Measurements from ENCODE around the gene UTP14A.

UTP14A gene

DNA sequence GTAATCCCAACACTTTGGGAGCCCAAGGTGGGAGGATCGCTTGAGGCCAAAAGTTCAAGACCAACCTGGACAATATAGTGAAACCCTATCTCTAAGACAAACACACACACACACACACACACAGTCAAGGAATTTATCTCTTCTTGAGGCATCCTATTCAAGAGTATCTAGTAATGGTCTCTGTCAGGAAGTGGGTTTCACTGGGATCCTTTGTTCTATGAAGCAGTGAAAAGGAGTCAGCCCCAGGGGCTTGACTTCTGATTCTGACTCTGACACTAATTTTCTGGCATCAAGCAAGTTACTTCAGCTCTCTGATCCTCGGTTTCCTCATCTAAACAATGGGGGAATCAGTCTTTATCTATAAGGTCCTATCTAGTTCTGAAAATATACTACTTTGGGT is 34.8 kb downstream of the UTP14A start:
- Histone ChIP-seq H3K27me3 (ENCODE audit: insufficient read depth, poor library complexity, severe bottlenecking) (no peaks in the 10 kb centered on the region), H3K27ac (ENCODE audit: poor library complexity, severe bottlenecking) (no peak overlapping the region), H3K36me3 (ENCODE audit: low read depth) (no peaks in the 10 kb centered on the region), H3K9me3 (ENCODE audit: severe bottlenecking) (no peaks in the 10 kb centered on the region), H3K4me3 (ENCODE audit: severe bottlenecking) (no peak overlapping the region), H3K4me1 (ENCODE audit: insufficient read depth, poor library complexity, severe bottlenecking) (no peaks in the 10 kb centered on the region)
- DNase-seq (ENCODE audit: low spot score) (no peak), ATAC-seq (ENCODE audit: low read depth) (no peak)
- TF ChIP-seq, protein P1, sequence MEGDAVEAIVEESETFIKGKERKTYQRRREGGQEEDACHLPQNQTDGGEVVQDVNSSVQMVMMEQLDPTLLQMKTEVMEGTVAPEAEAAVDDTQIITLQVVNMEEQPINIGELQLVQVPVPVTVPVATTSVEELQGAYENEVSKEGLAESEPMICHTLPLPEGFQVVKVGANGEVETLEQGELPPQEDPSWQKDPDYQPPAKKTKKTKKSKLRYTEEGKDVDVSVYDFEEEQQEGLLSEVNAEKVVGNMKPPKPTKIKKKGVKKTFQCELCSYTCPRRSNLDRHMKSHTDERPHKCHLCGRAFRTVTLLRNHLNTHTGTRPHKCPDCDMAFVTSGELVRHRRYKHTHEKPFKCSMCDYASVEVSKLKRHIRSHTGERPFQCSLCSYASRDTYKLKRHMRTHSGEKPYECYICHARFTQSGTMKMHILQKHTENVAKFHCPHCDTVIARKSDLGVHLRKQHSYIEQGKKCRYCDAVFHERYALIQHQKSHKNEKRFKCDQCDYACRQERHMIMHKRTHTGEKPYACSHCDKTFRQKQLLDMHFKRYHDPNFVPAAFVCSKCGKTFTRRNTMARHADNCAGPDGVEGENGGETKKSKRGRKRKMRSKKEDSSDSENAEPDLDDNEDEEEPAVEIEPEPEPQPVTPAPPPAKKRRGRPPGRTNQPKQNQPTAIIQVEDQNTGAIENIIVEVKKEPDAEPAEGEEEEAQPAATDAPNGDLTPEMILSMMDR (IDR thresholded peaks at IDR 0.05; ENCODE audit: poor library complexity, severe bottlenecking), result no peak

DNA sequence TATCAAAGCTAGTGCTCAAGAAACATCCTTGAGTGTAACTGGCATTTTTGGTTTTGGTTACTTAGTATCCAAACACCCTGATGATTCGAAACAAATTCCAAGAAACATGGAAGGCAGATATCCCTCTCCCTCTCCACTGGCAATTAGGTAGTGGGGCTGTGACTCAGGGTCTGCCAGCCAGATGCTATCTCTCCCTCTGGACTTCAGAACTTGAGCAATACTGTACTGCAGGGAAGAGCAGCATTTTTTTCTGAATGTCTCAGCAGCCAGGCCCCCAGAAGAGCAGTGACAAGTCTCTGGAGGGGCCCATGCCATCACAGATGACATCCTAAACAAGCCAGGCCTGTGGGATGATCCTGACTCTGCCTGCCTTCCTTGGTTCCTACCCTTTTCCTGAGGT is 39.2 kb downstream of the UTP14A start:
- H3K9me3 ChIP-seq (ENCODE audit: severe bottlenecking), result no peaks in the 10 kb centered on the region
- no peaks in the 10 kb centered on the region for H3K4me1 ChIP-seq (ENCODE audit: insufficient read depth, poor library complexity, severe bottlenecking)
- ATAC-seq (ENCODE audit: low read depth) (no peak), DNase-seq (ENCODE audit: low spot score) (no peak)
- no peak overlapping the region for H3K27ac ChIP-seq (ENCODE audit: poor library complexity, severe bottlenecking)
- no peaks in the 10 kb centered on the region for H3K36me3 ChIP-seq (ENCODE audit: low read depth)
- TF ChIP-seq, protein P1 (IDR thresholded peaks at IDR 0.05; ENCODE audit: poor library complexity, severe bottlenecking), result no peak
- H3K4me3 ChIP-seq (ENCODE audit: severe bottlenecking), result no peak overlapping the region
- H3K27me3 ChIP-seq (ENCODE audit: insufficient read depth, poor library complexity, severe bottlenecking), result no peaks in the 10 kb centered on the region

DNA sequence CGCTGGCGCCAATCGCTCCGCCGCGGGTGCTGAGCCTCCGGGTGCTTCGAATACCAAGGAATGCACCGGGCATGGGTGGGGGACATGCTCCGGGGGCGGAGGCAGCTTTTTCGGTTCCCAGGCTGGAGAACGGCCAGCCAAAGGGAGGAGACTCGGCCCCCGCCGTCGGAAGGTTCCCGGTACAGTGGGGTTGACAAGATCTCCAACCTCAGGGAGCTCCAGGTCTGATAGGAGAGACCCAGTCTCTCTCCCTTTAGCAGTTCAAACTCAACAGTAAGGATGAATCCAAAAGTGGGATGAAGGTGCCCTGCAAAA is 47.3 kb downstream of the UTP14A start:
- TF ChIP-seq, protein P1 (IDR thresholded peaks at IDR 0.05; ENCODE audit: poor library complexity, severe bottlenecking), result no peak
- H3K4me3 ChIP-seq (ENCODE audit: severe bottlenecking), result no peak overlapping the region
- ATAC-seq (ENCODE audit: low read depth) (no peak), DNase-seq (ENCODE audit: low spot score) (no peak)
- H3K9me3 ChIP-seq (ENCODE audit: severe bottlenecking), result no peaks in the 10 kb centered on the region
- no peaks in the 10 kb centered on the region for H3K4me1 ChIP-seq (ENCODE audit: insufficient read depth, poor library complexity, severe bottlenecking)
- H3K27ac ChIP-seq (ENCODE audit: poor library complexity, severe bottlenecking), result no peak overlapping the region
- no peaks in the 10 kb centered on the region for H3K36me3 ChIP-seq (ENCODE audit: low read depth)
- H3K27me3 ChIP-seq (ENCODE audit: insufficient read depth, poor library complexity, severe bottlenecking), result no peaks in the 10 kb centered on the region

DNA sequence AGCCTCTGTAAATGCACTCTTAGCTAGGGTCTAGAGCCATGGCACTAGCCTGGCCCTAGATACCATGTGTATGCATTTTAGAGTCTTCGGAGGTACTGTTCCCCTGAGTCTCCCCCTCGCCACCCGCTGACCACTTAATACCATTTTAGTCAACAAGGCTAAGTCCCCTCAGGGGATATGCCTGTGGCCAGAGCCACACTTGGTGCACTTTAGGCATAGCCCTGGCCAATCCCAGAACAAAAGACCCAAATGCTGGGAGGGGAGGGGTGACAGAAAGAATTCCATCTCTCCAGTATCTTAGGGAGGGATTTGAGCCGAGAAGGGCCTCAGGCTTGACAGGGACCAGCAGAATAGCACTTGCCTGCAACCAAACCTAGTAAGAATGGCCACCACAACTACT is 47.9 kb downstream of the UTP14A start:
- Histone ChIP-seq H3K36me3 (ENCODE audit: low read depth) (no peaks in the 10 kb centered on the region), H3K27me3 (ENCODE audit: insufficient read depth, poor library complexity, severe bottlenecking) (no peaks in the 10 kb centered on the region), H3K4me1 (ENCODE audit: insufficient read depth, poor library complexity, severe bottlenecking) (no peaks in the 10 kb centered on the region), H3K9me3 (ENCODE audit: severe bottlenecking) (no peaks in the 10 kb centered on the region), H3K27ac (ENCODE audit: poor library complexity, severe bottlenecking) (no peak overlapping the region), H3K4me3 (ENCODE audit: severe bottlenecking) (no peak overlapping the region)
- ATAC-seq (ENCODE audit: low read depth) (no peak), DNase-seq (ENCODE audit: low spot score) (no peak)
- TF ChIP-seq, protein P1 (IDR thresholded peaks at IDR 0.05; ENCODE audit: poor library complexity, severe bottlenecking), result no peak

DNA sequence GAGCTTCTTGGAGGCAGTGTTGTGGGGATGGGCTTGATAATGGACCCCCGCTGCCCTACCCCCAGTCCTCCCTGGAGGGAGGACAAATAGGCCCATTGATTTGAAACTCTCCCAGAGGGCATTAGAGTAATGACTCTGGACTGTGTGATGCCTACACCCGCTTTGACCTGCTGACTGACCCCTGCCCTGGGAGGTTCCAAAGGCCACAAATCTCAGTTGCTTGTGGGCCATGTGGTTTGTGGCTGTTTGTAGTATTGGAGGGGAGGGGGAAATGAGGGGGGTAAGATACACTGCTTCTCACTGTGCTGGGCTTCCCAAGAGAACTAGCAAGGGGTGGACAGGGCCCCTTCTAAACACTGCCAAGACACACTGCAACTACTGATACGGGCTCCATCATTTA is 48.8 kb downstream of the UTP14A start:
- ATAC-seq (ENCODE audit: low read depth) (no peak), DNase-seq (ENCODE audit: low spot score) (no peak)
- Histone ChIP-seq H3K4me3 (ENCODE audit: severe bottlenecking) (no peak overlapping the region), H3K36me3 (ENCODE audit: low read depth) (no peaks in the 10 kb centered on the region), H3K27ac (ENCODE audit: poor library complexity, severe bottlenecking) (no peak overlapping the region), H3K9me3 (ENCODE audit: severe bottlenecking) (no peaks in the 10 kb centered on the region), H3K27me3 (ENCODE audit: insufficient read depth, poor library complexity, severe bottlenecking) (no peaks in the 10 kb centered on the region), H3K4me1 (ENCODE audit: insufficient read depth, poor library complexity, severe bottlenecking) (no peaks in the 10 kb centered on the region)
- TF ChIP-seq, protein P1 (IDR thresholded peaks at IDR 0.05; ENCODE audit: poor library complexity, severe bottlenecking), result no peak
